Activated naive CD8-positive, alpha-beta T cell treated with anti-CD3 and anti-CD28 coated beads, Interleukin-2, amount 10 ng/mL, durations not matched to agents 7 days and 5 days (primary cell): ENCODE results near the gene CPA2. TPM values are rescaled to one million over a fixed set of nuclear protein-coding genes. Genes with fewer than 3 reads are reported as not detected.

Experiments used
- ATAC-seq: fragments of 150-1000 bp; cut with Tn5 transposase; one replicate; pipeline ENCODE4 v1.10.0; 2021; ENCODE audit warnings: low read depth, moderate library complexity
- POLR2A ChIA-PET: fragments of 350-600 bp; sonication (Branson Sonifier 250); formaldehyde crosslinking; loops from one replicate; lab custom pipeline; 2021; ENCODE audit warnings: antibody characterized with exemption; lab: Charles Lee
- DNase-seq: peaks from one replicate; pipeline ENCODE4 v3.0.0; 2021
- H3K27ac Mint-ChIP-seq: one replicate; pipeline ENCODE4 v1.8.0; 2022; ENCODE audit warnings: mild to moderate bottlenecking, mixed read lengths
- H3K27me3 Mint-ChIP-seq: one replicate; pipeline ENCODE4 v1.8.0; 2022; ENCODE audit warnings: mild to moderate bottlenecking, moderate library complexity, mixed read lengths
- H3K36me3 Mint-ChIP-seq: one replicate; pipeline ENCODE4 v1.8.0; 2021; ENCODE audit warnings: mild to moderate bottlenecking, mixed read lengths
- H3K4me1 Mint-ChIP-seq: one replicate; pipeline ENCODE4 v1.8.0; 2021; ENCODE audit warnings: mixed read lengths
- H3K4me3 Mint-ChIP-seq: one replicate; pipeline ENCODE4 v1.8.0; 2022; ENCODE audit warnings: mild to moderate bottlenecking, moderate library complexity, mixed read lengths
- H3K9me3 Mint-ChIP-seq: one replicate; pipeline ENCODE4 v1.8.0; 2021; ENCODE audit warnings: mixed read lengths
- total RNA-seq, 2 experiments: library from RNA; stranded (reverse); gene quantifications; one replicate each; pipeline ENCODE4 v1.2.3, GENCODE V29; 2021

Gene CPA2
- total RNA-seq, 2 experiments from 2014 or later, result not detected

GRCh38 chr7:130278860-130279259 lies 12.2 kb downstream of the CPA2 start:
- Mint-ChIP-seq H3K27me3 (peaks cover 7% of the 10 kb centered on the region), H3K36me3 (no peaks in the 10 kb centered on the region), H3K4me3 (no peak overlapping the region), H3K27ac (no peak overlapping the region), H3K9me3 (no peaks in the 10 kb centered on the region), H3K4me1 (peaks cover 2% of the 10 kb centered on the region)
- POLR2A ChIA-PET, result no interaction called here
- DNase-seq, result no peak
- no peak for ATAC-seq

GRCh38 chr7:130279286-130279685 lies 12.6 kb downstream of the CPA2 start:
- no peaks in the 10 kb centered on the region for H3K4me1 Mint-ChIP-seq
- peaks cover 2% of the 10 kb centered on the region for H3K9me3 Mint-ChIP-seq
- H3K27ac Mint-ChIP-seq, result no peak overlapping the region
- no peak overlapping the region for H3K4me3 Mint-ChIP-seq
- POLR2A ChIA-PET, result no interaction called here
- peaks cover 4% of the 10 kb centered on the region for H3K27me3 Mint-ChIP-seq
- H3K36me3 Mint-ChIP-seq, result no peaks in the 10 kb centered on the region
- ATAC-seq, result no peak
- DNase-seq, result no peak

- DNase-seq (no peak), ATAC-seq (no peak)
- H3K4me3 Mint-ChIP-seq, result no peak overlapping the region
- no peaks in the 10 kb centered on the region for H3K4me1 Mint-ChIP-seq
- POLR2A ChIA-PET, result no interaction called here
- H3K9me3 Mint-ChIP-seq, result peaks cover 4% of the 10 kb centered on the region
- no peak overlapping the region for H3K27ac Mint-ChIP-seq
- no peaks in the 10 kb centered on the region for H3K36me3 Mint-ChIP-seq
- peaks cover 3% of the 10 kb centered on the region for H3K27me3 Mint-ChIP-seq
Observed at GRCh38 chr7:130279906-130280305, 13.2 kb downstream of the CPA2 start.

GRCh38 chr7:130281260-130281659 lies 14.6 kb downstream of the CPA2 start:
- H3K4me1 Mint-ChIP-seq, result no peaks in the 10 kb centered on the region
- H3K9me3 Mint-ChIP-seq, result peaks cover 4% of the 10 kb centered on the region
- POLR2A ChIA-PET, result no interaction called here

GRCh38 chr7:130286881-130287280 lies 20.2 kb downstream of the CPA2 start:
- H3K27ac Mint-ChIP-seq, result no peak overlapping the region
- POLR2A ChIA-PET, result no interaction called here
- no peaks in the 10 kb centered on the region for H3K4me1 Mint-ChIP-seq
- peaks cover 2% of the 10 kb centered on the region for H3K27me3 Mint-ChIP-seq
- ATAC-seq (no peak), DNase-seq (no peak)
- peaks cover 4% of the 10 kb centered on the region for H3K9me3 Mint-ChIP-seq
- no peaks in the 10 kb centered on the region for H3K36me3 Mint-ChIP-seq
- H3K4me3 Mint-ChIP-seq, result no peak overlapping the region

More at GRCh38 chr7:130281260-130281659, 14.6 kb downstream of the CPA2 start:
- H3K27ac Mint-ChIP-seq, result no peak overlapping the region
- no peaks in the 10 kb centered on the region for H3K36me3 Mint-ChIP-seq
- DNase-seq (no peak), ATAC-seq (no peak)
- no peak overlapping the region for H3K4me3 Mint-ChIP-seq
- no peaks in the 10 kb centered on the region for H3K27me3 Mint-ChIP-seq

- no peak for ATAC-seq
- peaks cover 4% of the 10 kb centered on the region for H3K9me3 Mint-ChIP-seq
- POLR2A ChIA-PET, result no interaction called here
Observed at GRCh38 chr7:130288168-130288567, 21.5 kb downstream of the CPA2 start.

GRCh38 chr7:130288829-130289228 lies 22.2 kb downstream of the CPA2 start:
- no peaks in the 10 kb centered on the region for H3K36me3 Mint-ChIP-seq
- POLR2A ChIA-PET, result no interaction called here
- H3K4me3 Mint-ChIP-seq, result no peak overlapping the region
- peaks cover 2% of the 10 kb centered on the region for H3K27me3 Mint-ChIP-seq
- no peak overlapping the region for H3K27ac Mint-ChIP-seq
- H3K9me3 Mint-ChIP-seq, result peaks cover 6% of the 10 kb centered on the region
- ATAC-seq (no peak), DNase-seq (no peak)
- no peaks in the 10 kb centered on the region for H3K4me1 Mint-ChIP-seq

More at GRCh38 chr7:130288168-130288567, 21.5 kb downstream of the CPA2 start:
- no peaks in the 10 kb centered on the region for H3K36me3 Mint-ChIP-seq
- peaks cover 2% of the 10 kb centered on the region for H3K27me3 Mint-ChIP-seq
- no peak overlapping the region for H3K4me3 Mint-ChIP-seq
- H3K27ac Mint-ChIP-seq, result no peak overlapping the region
- DNase-seq, result no peak
- H3K4me1 Mint-ChIP-seq, result no peaks in the 10 kb centered on the region

- H3K27me3 Mint-ChIP-seq, result peaks cover 2% of the 10 kb centered on the region
Observed at GRCh38 chr7:130289478-130289877, 22.8 kb downstream of the CPA2 start.

GRCh38 chr7:130290745-130291144 lies 24.1 kb downstream of the CPA2 start:
- H3K9me3 Mint-ChIP-seq, result peaks cover 7% of the 10 kb centered on the region
- POLR2A ChIA-PET, result no interaction called here
- no peaks in the 10 kb centered on the region for H3K36me3 Mint-ChIP-seq

More at GRCh38 chr7:130289478-130289877, 22.8 kb downstream of the CPA2 start:
- H3K36me3 Mint-ChIP-seq, result no peaks in the 10 kb centered on the region
- H3K4me3 Mint-ChIP-seq, result no peak overlapping the region
- H3K9me3 Mint-ChIP-seq, result peaks cover 5% of the 10 kb centered on the region
- no peak overlapping the region for H3K27ac Mint-ChIP-seq
- ATAC-seq (no peak), DNase-seq (no peak)
- POLR2A ChIA-PET, result no interaction called here
- H3K4me1 Mint-ChIP-seq, result no peaks in the 10 kb centered on the region

GRCh38 chr7:130292682-130293257 lies 26.1 kb downstream of the CPA2 start, which contains the start of gene CPA4:
TSS of gene CPA4 (plus strand) at chr7:130293161. CDS start at chr7:130293181, 20 bp downstream.
- peaks cover 9% of the 10 kb centered on the region for H3K9me3 Mint-ChIP-seq
- DNase-seq (no peak), ATAC-seq (no peak)
- H3K27ac Mint-ChIP-seq, result no peak within 1 kb of the TSS
- POLR2A ChIA-PET, result no interaction called here
- H3K4me3 Mint-ChIP-seq, result no peak within 1 kb of the TSS
- H3K4me1 Mint-ChIP-seq, result no peaks in the 10 kb centered on the region
- no peaks in the 10 kb centered on the region for H3K27me3 Mint-ChIP-seq
- no peaks in the 10 kb centered on the region for H3K36me3 Mint-ChIP-seq

More at GRCh38 chr7:130290745-130291144, 24.1 kb downstream of the CPA2 start:
- Mint-ChIP-seq H3K4me1 (no peaks in the 10 kb centered on the region), H3K27ac (no peak overlapping the region), H3K27me3 (peaks cover 2% of the 10 kb centered on the region), H3K4me3 (no peak overlapping the region)
- DNase-seq (no peak), ATAC-seq (no peak)

GRCh38 chr7:130293521-130293920 lies 26.9 kb downstream of the CPA2 start:
- Mint-ChIP-seq H3K36me3 (no peaks in the 10 kb centered on the region), H3K4me3 (no peak overlapping the region), H3K27me3 (no peaks in the 10 kb centered on the region), H3K9me3 (peaks cover 9% of the 10 kb centered on the region), H3K4me1 (no peaks in the 10 kb centered on the region), H3K27ac (no peak overlapping the region)
- DNase-seq (no peak), ATAC-seq (no peak)
- POLR2A ChIA-PET, result no interaction called here

GRCh38 chr7:130294314-130294713 lies 27.7 kb downstream of the CPA2 start:
- no peaks in the 10 kb centered on the region for H3K27me3 Mint-ChIP-seq
- DNase-seq (no peak), ATAC-seq (no peak)
- no peak overlapping the region for H3K4me3 Mint-ChIP-seq
- POLR2A ChIA-PET, result no interaction called here
- H3K36me3 Mint-ChIP-seq, result no peaks in the 10 kb centered on the region
- peaks cover 9% of the 10 kb centered on the region for H3K9me3 Mint-ChIP-seq
- H3K27ac Mint-ChIP-seq, result no peak overlapping the region
- H3K4me1 Mint-ChIP-seq, result no peaks in the 10 kb centered on the region

GRCh38 chr7:130296221-130296951 lies 29.7 kb downstream of the CPA2 start:
- H3K27ac Mint-ChIP-seq, result no peak overlapping the region
- POLR2A ChIA-PET, result no interaction called here
- no peaks in the 10 kb centered on the region for H3K27me3 Mint-ChIP-seq
- DNase-seq, result no peak
- H3K36me3 Mint-ChIP-seq, result no peaks in the 10 kb centered on the region
- H3K4me1 Mint-ChIP-seq, result no peaks in the 10 kb centered on the region
- no peak for ATAC-seq
- no peak overlapping the region for H3K4me3 Mint-ChIP-seq
- peaks cover 14% of the 10 kb centered on the region for H3K9me3 Mint-ChIP-seq
